ENCODE data around the gene GABARAP. TPM values are rescaled to one million over a fixed set of nuclear protein-coding genes. Genes with fewer than 3 reads are reported as not detected.

GABARAP gene
- total RNA-seq, 3 donors from 2014 or later (not counting 1 experiment from before 2014, with no cell fraction given), result 256 to 277 (median 276) TPM

GRCh38 chr17:7239091-7240027 is 2.9 kb downstream of the GABARAP start, which contains the start of gene PHF23:
Gene PHF23, minus strand, starts transcription at chr17:7239457. Its CDS starts 178 bp downstream, at chr17:7239279.
- H3K36me3 ChIP-seq (ENCODE audit: control insufficient read depth, insufficient read depth, low read length), result peaks cover 30% of the 10 kb centered on the region
- TF ChIP-seq CTCF (IDR thresholded peaks at IDR 0.05), result no peak
- Mint-ChIP-seq H3K9me3 (no peaks in the 10 kb centered on the region), H3K36me3 (no peaks in the 10 kb centered on the region), H3K27me3 (ENCODE audit: low read depth in 2 of 2) (no peaks in the 10 kb centered on the region), H3K27ac (peak within 1 kb of the TSS; percentile 97 to 99), H3K4me3 (peak within 1 kb of the TSS; percentile 96), H3K4me1 (peaks cover 61 to 77% of the 10 kb centered on the region in 2 donors)
- peaks cover 53% of the 10 kb centered on the region for H3K4me1 ChIP-seq (ENCODE audit: control insufficient read depth, insufficient read depth, low read length)
- no peaks in the 10 kb centered on the region for H3K27me3 ChIP-seq (ENCODE audit: control insufficient read depth, insufficient read depth, low read length)
- ATAC-seq, result peak; percentile 56 to 77 (median 68)
- H3K27ac ChIP-seq (ENCODE audit: low read length), result peak within 1 kb of the TSS; percentile 80
- under 1% methylated on average over 72 of the region's 72 CpGs for WGBS (ENCODE audit: insufficient coverage)
- no peaks in the 10 kb centered on the region for H3K9me3 ChIP-seq (ENCODE audit: control insufficient read depth, insufficient read depth, low read length)
- intact Hi-C loops (cut with micrococcal nuclease), result loop anchor here (2.0 kb wide), 1 partner anchor 13 kb away; the partner anchor contains the start of gene ELP5
- peak; percentile 85 to 99 for DNase-seq
- H3K4me3 ChIP-seq (ENCODE audit: low read length), result peak within 1 kb of the TSS; percentile 87

GRCh38 chr17:7238420-7239090 is 3.7 kb downstream of the GABARAP start:
- no peaks in the 10 kb centered on the region for H3K27me3 ChIP-seq (ENCODE audit: control insufficient read depth, insufficient read depth, low read length)
- peak overlapping the region; percentile 80 for H3K27ac ChIP-seq (ENCODE audit: low read length)
- peaks cover 56% of the 10 kb centered on the region for H3K4me1 ChIP-seq (ENCODE audit: control insufficient read depth, insufficient read depth, low read length)
- TF ChIP-seq CTCF (IDR thresholded peaks at IDR 0.05), result no peak
- ATAC-seq (no peak), DNase-seq (peak; percentile 39 to 60)
- H3K36me3 ChIP-seq (ENCODE audit: control insufficient read depth, insufficient read depth, low read length), result peaks cover 25% of the 10 kb centered on the region
- intact Hi-C loops (cut with micrococcal nuclease), result loop anchor here (2.0 kb wide), 1 partner anchor 14 kb away; the partner anchor contains the start of gene ELP5
- Mint-ChIP-seq H3K4me3 (peak overlapping the region; percentile 96), H3K27ac (peak overlapping the region; percentile 97 to 99), H3K36me3 (no peaks in the 10 kb centered on the region), H3K27me3 (ENCODE audit: low read depth in 2 of 2) (no peaks in the 10 kb centered on the region), H3K4me1 (peaks cover 64 to 84% of the 10 kb centered on the region in 2 donors), H3K9me3 (no peaks in the 10 kb centered on the region)
- peak overlapping the region; percentile 87 for H3K4me3 ChIP-seq (ENCODE audit: low read length)
- H3K9me3 ChIP-seq (ENCODE audit: control insufficient read depth, insufficient read depth, low read length), result no peaks in the 10 kb centered on the region
- 0% methylated on average over 27 of the region's 39 CpGs for WGBS (ENCODE audit: insufficient coverage)

GRCh38 chr17:7237761-7238419 is 4.4 kb downstream of the GABARAP start:
- Mint-ChIP-seq H3K9me3 (no peaks in the 10 kb centered on the region), H3K4me3 (peak overlapping the region; percentile 96), H3K36me3 (no peaks in the 10 kb centered on the region), H3K27me3 (ENCODE audit: low read depth in 2 of 2) (no peaks in the 10 kb centered on the region), H3K27ac (peak overlapping the region; percentile 97 to 99), H3K4me1 (peaks cover 65 to 84% of the 10 kb centered on the region in 2 donors)
- no peaks in the 10 kb centered on the region for H3K9me3 ChIP-seq (ENCODE audit: control insufficient read depth, insufficient read depth, low read length)
- H3K36me3 ChIP-seq (ENCODE audit: control insufficient read depth, insufficient read depth, low read length), result peaks cover 25% of the 10 kb centered on the region
- peak overlapping the region; percentile 87 for H3K4me3 ChIP-seq (ENCODE audit: low read length)
- TF ChIP-seq CTCF (IDR thresholded peaks at IDR 0.05), result no peak
- intact Hi-C loops (cut with micrococcal nuclease), result loop anchor here (2.0 kb wide), 1 partner anchor 15 kb away; the partner anchor contains the start of gene ELP5
- under 1% methylated on average over 62 of the region's 73 CpGs for WGBS (ENCODE audit: insufficient coverage)
- H3K27ac ChIP-seq (ENCODE audit: low read length), result peak overlapping the region; percentile 80
- ATAC-seq (peak; percentile 10 to 23 (median 16)), DNase-seq (peak; percentile 60 to 86)
- H3K27me3 ChIP-seq (ENCODE audit: control insufficient read depth, insufficient read depth, low read length), result no peaks in the 10 kb centered on the region
- H3K4me1 ChIP-seq (ENCODE audit: control insufficient read depth, insufficient read depth, low read length), result peaks cover 57% of the 10 kb centered on the region
